GM12878 (cell line): Measurements from ENCODE around the gene ADAMTS6. TPM values are rescaled to one million over a fixed set of nuclear protein-coding genes. Genes with fewer than 3 reads are reported as not detected.

Experiments
- ATAC-seq: fragments of 200-7000 bp; cut with Tn5 transposase; 3 replicates; pipeline ENCODE4 v1.9.1; 2020; ENCODE audit warnings: mild to moderate bottlenecking, moderate library complexity
- BruUV-seq: library from RNA; stranded (reverse); fragments of 400-500 nt; replicated peaks from 2 replicates; lab custom pipeline; 2021; lab: Mats Ljungman, UMichigan
- CTCF ChIA-PET: fragments of 300-600 bp; sonication (Branson Sonifier 250); formaldehyde crosslinking; extraction: SDS; loops from one replicate; lab custom pipeline; 2021; ENCODE audit warnings: inconsistent platforms; lab: Yijun Ruan, JAX
- POLR2A ChIA-PET: fragments of 350-600 bp; formaldehyde crosslinking; extraction: SDS; loops from one replicate; lab custom pipeline; 2021; ENCODE audit warnings: inconsistent platforms; lab: Charles Lee
- RAD21 ChIA-PET: fragments of 300-600 bp; sonication (Branson Sonifier 250); formaldehyde crosslinking; loops from one replicate; lab custom pipeline; 2023; ENCODE audit warnings: antibody characterized with exemption; ENCODE audit not compliant: unreplicated experiment; lab: Charles Lee
- SMC1A ChIA-PET: fragments of 300-600 bp; sonication (Branson Sonifier 250); formaldehyde crosslinking; loops from one replicate; lab custom pipeline; 2023; ENCODE audit not compliant: unreplicated experiment, uncharacterized antibody; lab: Charles Lee
- DNase-seq: peaks from one replicate; pipeline ENCODE4 v3.0.0-alpha.2; 2011; ENCODE audit warnings: low read depth, low spot score
- FAIRE-seq: peaks from 3 replicates; lab custom pipeline; 2011; peaks lifted over from hg19 to GRCh38; lab: Jason Lieb, UNC
- H2AFZ ChIP-seq: 2 replicates; pipeline ENCODE4 v1.6.0; 2011; ENCODE audit warnings: low read depth, low read length, control low read depth; ENCODE audit not compliant: control insufficient read depth
- H3K27ac ChIP-seq: 2 replicates; pipeline ENCODE4 v1.5.1; 2011; ENCODE audit warnings: control low read depth; ENCODE audit not compliant: control insufficient read depth, insufficient read depth
- H3K27me3 ChIP-seq, 2 experiments: replicated peaks in 1 of 2; 2 replicates each; pipeline versions ENCODE4 v1.6.0 to v1.6.1; 2011; ENCODE audit warnings: low read length in 1 of 2; ENCODE audit not compliant: control insufficient read depth in 2 of 2, insufficient read depth in 2 of 2
- H3K36me3 ChIP-seq, 2 experiments: 2 replicates each; pipeline ENCODE4 v1.5.1; 2011; ENCODE audit warnings: low read length in 1 of 2; ENCODE audit not compliant: control insufficient read depth in 2 of 2, insufficient read depth in 2 of 2
- H3K4me1 ChIP-seq: 2 replicates; pipeline ENCODE4 v1.6.1; 2011; ENCODE audit warnings: mild to moderate bottlenecking, low read length, moderate library complexity, mixed read lengths; ENCODE audit not compliant: control insufficient read depth, insufficient read depth
- H3K4me2 ChIP-seq: 2 replicates; pipeline ENCODE4 v1.6.0; 2011; ENCODE audit warnings: control low read depth; ENCODE audit not compliant: control insufficient read depth, insufficient read depth
- H3K4me3 ChIP-seq: fragments of 200-600 bp; sonication (generic); 2 replicates; pipeline ENCODE4 v1.5.1; 2016
- H3K79me2 ChIP-seq: 2 replicates; pipeline ENCODE4 v1.6.0; 2011; ENCODE audit warnings: low read length; ENCODE audit not compliant: control insufficient read depth, insufficient read depth
- H3K9ac ChIP-seq: 2 replicates; pipeline ENCODE4 v1.8.0; 2011; ENCODE audit warnings: low read length, control low read depth, mixed read lengths; ENCODE audit not compliant: control insufficient read depth, insufficient read depth
- H3K9me3 ChIP-seq: replicated peaks from 3 replicates; pipeline ENCODE4 v1.5.1; 2011; ENCODE audit warnings: mild to moderate bottlenecking, low read length; ENCODE audit not compliant: control insufficient read depth, insufficient read depth
- H4K20me1 ChIP-seq: 2 replicates; pipeline ENCODE4 v1.6.0; 2011; ENCODE audit not compliant: control insufficient read depth, insufficient read depth
- BCL11A ChIP-seq: IDR thresholded peaks from 2 replicates; pipeline ENCODE4 v1.6.1; 2011; ENCODE audit warnings: low read depth, low read length
- CHD1 ChIP-seq: IDR thresholded peaks from 2 replicates; pipeline ENCODE4 v1.6.1; 2012; ENCODE audit warnings: low read depth, low read length, improper control_type of control experiment
- CTCF ChIP-seq, 3 experiments: IDR thresholded peaks in 2 of 3; conservative IDR thresholded peaks in 1 of 3; 2 replicates each; pipeline ENCODE4 v1.5.1; 2011; ENCODE audit warnings: low read depth in 3 of 3, low read length in 3 of 3, mild to moderate bottlenecking in 3 of 3, control low read depth in 2 of 3, moderate library complexity in 2 of 3, inconsistent platforms in 1 of 3, mixed read lengths in 1 of 3; ENCODE audit not compliant: control insufficient read depth in 2 of 3, insufficient read depth in 1 of 3; ENCODE audit errors: extremely low read depth in 1 of 3
- ETV6 ChIP-seq, 2 experiments: fragments of 450-650 bp in 1 of 2; IDR thresholded peaks in 1 of 2; conservative IDR thresholded peaks in 1 of 2; 2 replicates each; pipeline ENCODE4 v1.6.1; 2014; ENCODE audit warnings: antibody characterized with exemption in 1 of 2, borderline replicate concordance in 1 of 2, low read depth in 1 of 2, mild to moderate bottlenecking in 1 of 2, moderate library complexity in 1 of 2
- NR2C1 ChIP-seq: fragments of 450-650 bp; IDR thresholded peaks from 2 replicates; pipeline ENCODE4 v1.6.1; 2017; ENCODE audit warnings: antibody characterized with exemption, mild to moderate bottlenecking, moderate library complexity
- PAX8 ChIP-seq: fragments of 450-650 bp; IDR thresholded peaks from 2 replicates; pipeline ENCODE4 v1.6.1; 2017; ENCODE audit warnings: mild to moderate bottlenecking, moderate library complexity
- RUNX3 ChIP-seq: IDR thresholded peaks from 2 replicates; pipeline ENCODE4 v1.6.1; 2012; ENCODE audit warnings: low read length, inconsistent platforms
- SIN3A ChIP-seq: IDR thresholded peaks from 2 replicates; pipeline ENCODE4 v1.6.1; 2012; ENCODE audit warnings: low read depth, low read length, improper control_type of control experiment
- SMC3 ChIP-seq: IDR thresholded peaks from 2 replicates; pipeline ENCODE4 v1.6.1; 2011; ENCODE audit warnings: low read length, improper control_type of control experiment, borderline replicate concordance
- SPI1 ChIP-seq: IDR thresholded peaks from 2 replicates; pipeline ENCODE4 v1.6.1; 2011; ENCODE audit warnings: low read depth, mild to moderate bottlenecking, low read length, moderate library complexity, borderline replicate concordance; ENCODE audit not compliant: insufficient read depth
- YBX1 ChIP-seq: fragments of 450-650 bp; IDR thresholded peaks from 2 replicates; pipeline ENCODE4 v1.6.1; 2016; ENCODE audit warnings: antibody characterized with exemption
- WGBS: methylation state at CpG from one replicate; pipeline ENCODE4 v1.1.6; 2016; ENCODE audit warnings: low lambda C conversion rate; ENCODE audit not compliant: insufficient replicate concordance, insufficient coverage; ENCODE audit errors: missing lambda C conversion rate; 5-methylcytosine and 5-hydroxymethylcytosine counted together
- in situ Hi-C: fragments of 300-500 bp; cut with MboI; formaldehyde crosslinking; loops from 9 replicates; pipeline ENCODE4 v1.14.3; 2018; ENCODE audit warnings: mixed read lengths
- intact Hi-C: fragments of 100-400 bp; cut with micrococcal nuclease; formaldehyde crosslinking; loops from one replicate; pipeline ENCODE4 v1.14.2; 2022; ENCODE audit not compliant: unreplicated experiment
- polyA plus RNA-seq, 11 experiments: library from polyadenylated mRNA; depleted of rRNA in 4 of 11; unstranded in 6 of 11; stranded (reverse) in 5 of 11; fragments of >200 nt; fragmentation: Nextera tagmentation in 4 of 11; fragmentation: Illumina TruSeq in 1 of 11; extraction: Ambion mirVana in 4 of 11; extraction: Trizol in 1 of 11; gene quantifications; 1 replicate in 1 of 11; 2 replicates in 10 of 11; pipeline versions ENCODE4 v1.2.1 to v1.2.3, GENCODE V29; 2011 to 2016; ENCODE audit warnings: inconsistent platforms in 2 of 11, missing spikeins in 2 of 11, low read depth in 1 of 11
- total RNA-seq, 4 experiments: library from RNA; depleted of rRNA in 3 of 4; stranded (reverse); fragments of >200 nt in 3 of 4; fragmentation: Illumina TruSeq in 1 of 4; extraction: Trizol in 1 of 4; gene quantifications; 2 replicates each; pipeline versions ENCODE4 v1.2.1 to v1.2.3, GENCODE V29; 2013 to 2021
- TF ChIP-seq, protein P1 (sequence below): fragments of 450-650 bp; IDR thresholded peaks from 2 replicates; pipeline ENCODE4 v1.6.1; 2018; ENCODE audit warnings: borderline replicate concordance, mild to moderate bottlenecking; ENCODE audit not compliant: partially characterized antibody

The ADAMTS6 gene
- total and polyA plus RNA-seq, 10 of the 15 experiments (the other 5 are each of a cell fraction or from before 2014, with no cell fraction given) = 1.1 to 12.3 (median 6.5) TPM

GRCh38 chr5:65290677-65291076 is 191.0 kb downstream of the ADAMTS6 start:
- Histone ChIP-seq H3K36me3 (no peaks in the 10 kb centered on the region), H3K9ac (no peak overlapping the region), H2AFZ (no peak overlapping the region), H4K20me1 (no peaks in the 10 kb centered on the region), H3K4me3 (no peak overlapping the region), H3K27ac (no peak overlapping the region), H3K9me3 (no peaks in the 10 kb centered on the region), H3K4me1 (no peaks in the 10 kb centered on the region), H3K27me3 (no peaks in the 10 kb centered on the region), H3K79me2 (no peaks in the 10 kb centered on the region), H3K4me2 (no peak overlapping the region)
- no peak for TF ChIP-seq NR2C1
- TF ChIP-seq CHD1 = no peak
- TF ChIP-seq SMC3 = no peak
- no peak for TF ChIP-seq PAX8
- TF ChIP-seq, protein P1, sequence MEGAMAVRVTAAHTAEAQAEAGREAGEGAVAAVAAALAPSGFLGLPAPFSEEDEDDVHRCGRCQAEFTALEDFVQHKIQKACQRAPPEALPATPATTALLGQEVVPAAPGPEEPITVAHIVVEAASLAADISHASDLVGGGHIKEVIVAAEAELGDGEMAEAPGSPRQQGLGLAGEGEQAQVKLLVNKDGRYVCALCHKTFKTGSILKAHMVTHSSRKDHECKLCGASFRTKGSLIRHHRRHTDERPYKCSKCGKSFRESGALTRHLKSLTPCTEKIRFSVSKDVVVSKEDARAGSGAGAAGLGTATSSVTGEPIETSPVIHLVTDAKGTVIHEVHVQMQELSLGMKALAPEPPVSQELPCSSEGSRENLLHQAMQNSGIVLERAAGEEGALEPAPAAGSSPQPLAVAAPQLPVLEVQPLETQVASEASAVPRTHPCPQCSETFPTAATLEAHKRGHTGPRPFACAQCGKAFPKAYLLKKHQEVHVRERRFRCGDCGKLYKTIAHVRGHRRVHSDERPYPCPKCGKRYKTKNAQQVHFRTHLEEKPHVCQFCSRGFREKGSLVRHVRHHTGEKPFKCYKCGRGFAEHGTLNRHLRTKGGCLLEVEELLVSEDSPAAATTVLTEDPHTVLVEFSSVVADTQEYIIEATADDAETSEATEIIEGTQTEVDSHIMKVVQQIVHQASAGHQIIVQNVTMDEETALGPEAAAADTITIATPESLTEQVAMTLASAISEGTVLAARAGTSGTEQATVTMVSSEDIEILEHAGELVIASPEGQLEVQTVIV = no peak
- no peak for TF ChIP-seq SPI1
- no peak for TF ChIP-seq ETV6 (conservative IDR thresholded peaks at IDR 0.05 in 1 of 2, IDR thresholded peaks at IDR 0.05 in 1 of 2; ENCODE audit: borderline replicate concordance in 1 of 2, low read depth in 1 of 2)
- no peak for TF ChIP-seq SIN3A
- no peak for TF ChIP-seq CTCF (IDR thresholded peaks at IDR 0.05 in 2 of 3, conservative IDR thresholded peaks at IDR 0.05 in 1 of 3; ENCODE audit: control insufficient read depth in 2 of 3, extremely low read depth in 1 of 3, insufficient read depth in 1 of 3, low read depth in 3 of 3, low read length in 3 of 3)
- TF ChIP-seq RUNX3 = no peak
- no peak for TF ChIP-seq YBX1
- TF ChIP-seq BCL11A = no peak
- ChIA-PET CTCF (interaction anchor here (1.4 kb wide), 1 partner anchor 12 kb away, joined by 3 read pairs; no protein-coding TSS in a partner anchor), RAD21 (no interaction called here), SMC1A (interaction anchor here (1.4 kb wide), 2 partner anchors 11 to 28 kb away, joined by 3 read pairs; no protein-coding TSS in a partner anchor), POLR2A (no interaction called here)
- ATAC-seq (no peak), DNase-seq (no peak), FAIRE-seq (no peak)
- in situ Hi-C loops = no loop called here
- intact Hi-C loops = no loop called here
- no TSS peak for BruUV-seq
- 52% methylated on average over 1 of the region's 1 CpG for WGBS
